Stimulated activated CD8-positive, alpha-beta memory T cell treated with anti-CD3 and anti-CD28 coated beads, Interleukin-12 subunit alpha, Interleukin-12 subunit beta, amount 100 ng/mL, for 1 hour (primary cell): Measurements from ENCODE around the gene MOB3A.

ENCODE experiments used
- DNase-seq: peaks from one replicate; pipeline ENCODE4 v3.0.0-alpha.2; 2020; ENCODE audit warnings: low read depth

Gene MOB3A

DNA sequence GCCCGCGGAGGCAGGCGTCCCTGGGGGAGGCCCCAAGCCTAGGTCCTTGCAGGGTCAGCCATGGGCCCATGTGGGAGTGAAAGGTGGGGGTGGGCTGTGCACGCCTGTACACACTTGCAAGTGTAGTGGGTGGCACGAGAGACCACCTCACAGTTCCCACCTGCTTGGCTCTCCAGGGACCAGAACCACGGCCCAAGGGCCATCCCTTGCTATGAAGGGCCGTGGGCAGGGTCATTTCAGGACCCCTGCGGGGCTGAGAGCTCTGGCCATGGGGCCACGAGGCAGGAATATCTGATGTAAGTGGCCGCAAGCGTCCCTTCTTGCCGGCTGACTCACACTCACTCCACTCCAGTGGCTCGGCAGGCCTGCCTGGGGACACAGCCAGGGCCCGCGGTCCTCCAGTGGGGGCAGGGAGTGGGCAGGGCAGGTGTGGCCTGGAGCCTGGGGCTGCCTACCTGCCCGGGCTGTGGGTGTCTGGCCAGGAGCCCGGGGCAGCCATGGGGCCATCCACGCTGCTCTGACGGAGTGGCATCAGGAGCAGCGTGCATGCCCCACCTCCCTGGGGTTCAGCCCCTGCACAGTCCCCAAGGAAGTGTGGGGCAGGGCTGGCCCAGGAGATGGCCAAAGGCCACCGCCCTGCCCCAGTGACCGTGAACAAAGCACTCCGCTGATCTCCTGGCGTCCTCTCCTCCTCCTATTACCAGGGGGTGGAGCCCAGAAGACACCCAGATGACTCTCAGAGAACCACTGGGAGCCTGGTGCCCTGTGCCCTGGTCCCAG is 36.5 kb downstream of the MOB3A start:
- no peak for DNase-seq

- DNase-seq: no peak
These were observed 37.3 kb downstream of the MOB3A start for GRCh38 chr19:2058570-2059421.

GRCh38 chr19:2057484-2058469 is 38.3 kb downstream of the MOB3A start:
- DNase-seq: no peak

DNA sequence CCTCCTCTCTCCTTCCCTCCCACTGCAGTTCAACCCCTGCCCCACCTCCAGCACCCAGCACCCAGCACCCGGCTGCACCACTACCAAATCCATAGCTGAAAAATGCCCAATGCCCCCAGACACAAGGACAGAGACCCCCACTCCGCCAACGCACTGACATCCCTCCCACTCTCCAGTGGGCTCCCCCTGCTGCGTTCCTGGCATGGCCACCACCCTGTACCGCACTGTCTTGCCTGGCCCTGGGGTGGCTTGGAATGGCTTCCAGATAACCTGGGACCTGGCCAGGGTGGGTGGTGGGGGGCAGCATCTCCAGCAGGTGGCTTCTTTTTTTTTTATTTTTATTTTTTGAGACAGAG is 39.3 kb downstream of the MOB3A start:
- no peak for DNase-seq

DNA sequence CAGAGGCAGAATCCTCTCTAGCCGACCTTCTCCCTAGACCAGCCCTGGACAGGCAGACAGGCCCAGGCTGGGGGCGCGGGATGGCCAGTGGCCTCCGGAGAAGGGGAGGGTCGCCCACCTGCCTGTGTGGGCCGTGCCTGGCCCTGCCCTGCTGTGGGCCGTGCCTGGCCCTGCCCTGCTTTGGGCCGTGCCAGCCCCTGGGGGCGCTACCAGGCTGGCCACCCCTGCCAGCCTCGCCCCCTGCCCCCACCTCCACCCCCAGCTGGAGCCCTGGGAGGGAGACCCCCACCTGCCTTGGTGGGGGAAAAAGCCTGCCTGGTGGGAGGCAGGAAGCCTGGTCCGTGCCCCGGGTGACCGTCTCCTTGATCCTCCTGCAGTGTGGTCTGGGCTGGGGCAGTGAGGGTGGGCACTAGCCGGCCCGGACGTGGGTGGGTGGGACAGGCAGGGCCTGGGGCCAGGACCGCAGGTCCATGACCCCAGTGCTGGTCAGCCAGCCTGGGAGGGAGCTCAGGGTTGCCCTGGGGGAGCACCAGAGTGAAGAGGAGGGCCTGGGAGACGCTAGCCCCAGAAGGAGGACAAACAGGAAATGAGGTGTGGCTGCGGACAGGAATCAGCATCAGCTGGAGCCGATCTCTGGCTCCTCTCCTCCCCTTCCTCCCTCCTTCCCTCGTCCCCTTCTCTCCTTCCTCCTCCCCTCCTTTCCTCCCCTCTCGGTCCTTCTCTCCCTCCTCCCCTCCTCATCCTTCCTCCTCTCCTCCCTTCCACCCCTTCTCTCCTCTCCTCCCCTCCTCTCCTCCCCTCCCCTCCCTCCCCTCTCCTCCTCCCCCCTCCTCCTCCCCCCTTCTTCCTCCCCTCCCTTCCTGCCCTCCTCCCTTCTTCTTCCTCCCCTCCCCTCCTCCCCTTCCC is 39.9 kb downstream of the MOB3A start:
- no peak for DNase-seq

GRCh38 chr19:2054763-2055162 is 41.4 kb downstream of the MOB3A start:
- DNase-seq: no peak

DNA sequence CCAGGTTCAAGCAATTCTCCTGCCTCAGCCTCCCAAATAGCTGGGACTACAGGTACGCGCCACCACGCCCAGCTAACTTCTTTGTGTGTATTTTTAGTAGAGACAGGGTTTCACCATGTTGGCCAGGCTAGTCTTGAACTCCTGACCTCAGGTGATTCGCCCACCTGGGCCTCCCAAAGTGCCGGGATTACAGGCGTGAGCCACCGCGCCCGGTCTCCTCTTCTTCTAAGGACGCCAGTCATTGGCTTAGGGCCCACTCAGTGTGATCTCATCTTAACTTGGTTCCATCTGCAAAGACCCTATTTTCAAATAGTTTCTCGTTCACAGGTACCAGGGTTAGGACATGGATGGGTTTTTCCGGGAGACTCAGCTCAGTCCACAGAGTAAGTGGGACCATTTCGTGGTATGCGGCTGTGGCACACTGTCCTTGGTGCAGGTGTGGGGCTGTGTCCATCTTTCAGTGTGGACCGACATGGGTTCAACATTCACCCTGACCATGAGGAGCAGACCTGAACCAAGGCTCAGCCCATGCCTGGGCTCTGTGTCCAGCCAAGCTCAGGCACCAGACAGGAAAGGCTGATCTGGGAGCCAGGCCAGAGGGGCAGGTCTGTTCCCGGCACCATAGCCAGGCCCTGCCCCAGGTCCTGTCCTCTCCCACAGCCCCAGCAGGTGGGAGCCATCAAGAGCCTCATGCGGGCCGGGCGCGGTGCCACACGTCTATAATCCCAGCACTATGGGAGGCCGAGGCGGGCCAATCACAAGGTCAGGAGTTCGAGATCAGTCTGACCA is 42.3 kb downstream of the MOB3A start:
- no peak for DNase-seq

DNA sequence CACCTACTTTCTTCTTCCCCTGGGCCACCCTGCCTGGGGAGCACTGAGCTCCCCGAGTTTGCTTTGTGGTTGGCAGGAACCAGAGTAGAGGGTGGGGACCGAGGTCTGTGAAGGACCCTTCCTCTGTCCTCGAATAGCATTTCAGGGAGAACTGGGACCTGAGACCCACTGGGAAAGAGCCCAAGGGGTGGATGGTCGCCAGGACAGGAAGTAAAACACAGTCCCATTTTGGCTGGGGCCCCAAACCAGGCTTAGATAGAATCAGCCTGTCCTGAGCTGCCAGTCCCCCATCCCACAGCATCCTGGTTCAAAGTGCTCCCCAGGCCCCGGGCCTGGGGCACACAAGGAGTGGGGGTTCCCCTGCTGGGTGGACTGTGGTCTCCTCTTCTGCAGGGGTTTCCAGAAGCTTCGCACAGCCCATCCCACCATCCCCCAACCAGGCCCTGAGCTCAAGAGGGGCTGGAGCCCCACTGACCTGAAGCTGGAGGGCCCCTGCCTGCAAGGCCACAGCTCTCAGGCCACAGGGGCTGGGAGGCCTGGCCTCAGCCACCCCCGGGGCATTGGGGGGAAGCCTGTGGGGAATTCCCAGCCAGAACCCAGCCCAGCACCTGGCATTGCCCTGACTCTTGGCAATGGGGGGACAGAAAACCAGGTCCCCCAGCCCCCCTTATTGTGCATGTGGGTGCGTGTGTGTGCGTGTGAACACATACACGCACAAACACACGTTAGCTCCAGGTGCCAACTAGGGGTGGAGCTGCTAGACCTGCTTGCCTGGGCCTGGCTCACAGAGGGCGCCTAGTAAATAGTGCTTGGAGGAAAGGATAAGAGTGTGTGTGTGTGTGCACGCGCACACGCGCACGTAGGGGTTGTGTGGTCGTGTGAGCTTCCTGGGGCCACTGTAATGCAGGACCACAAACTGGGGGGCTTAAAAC is 44.1 kb downstream of the MOB3A start:
- no peak for DNase-seq

GRCh38 chr19:2050991-2051772 is 44.9 kb downstream of the MOB3A start, which contains the start of gene MKNK2:
Gene MKNK2 (minus strand): TSS chr19:2051244. CDS start chr19:2050851, 393 bp downstream.
- DNase-seq: peak; percentile 94

DNA sequence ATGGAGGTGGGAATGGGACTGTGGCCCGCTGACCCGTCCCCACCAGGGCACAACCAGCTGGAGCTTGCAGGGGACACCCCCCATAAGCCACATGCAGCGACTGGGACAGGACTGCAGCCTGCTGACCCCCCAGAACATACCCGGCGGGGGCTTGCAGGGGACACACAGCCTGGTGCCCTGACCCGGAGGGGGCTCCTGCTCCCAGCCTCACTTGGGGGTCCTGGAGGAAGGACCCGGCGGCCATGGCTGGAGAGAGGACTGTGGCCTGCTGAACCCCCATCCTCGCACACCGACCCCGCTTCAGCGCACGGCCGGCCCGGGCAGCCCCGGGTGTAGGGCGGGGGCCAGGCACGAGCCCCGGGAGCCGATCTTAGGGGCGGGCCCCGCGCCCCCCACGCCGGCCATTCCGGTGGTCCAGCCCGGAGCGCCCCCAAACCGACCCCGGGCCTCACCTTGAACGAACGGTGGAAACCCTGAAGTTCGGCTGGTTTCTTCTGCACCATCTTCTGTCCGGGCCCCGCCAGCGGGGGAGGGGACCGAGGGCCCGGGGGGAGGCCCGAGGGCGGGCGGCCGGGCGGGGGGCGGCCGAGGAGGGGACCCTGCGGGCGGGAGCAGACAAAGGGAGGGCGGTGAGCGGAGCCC is 45.7 kb downstream of the MOB3A start:
- no peak for DNase-seq

GRCh38 chr19:2049741-2050348 is 46.3 kb downstream of the MOB3A start:
- DNase-seq: no peak

- DNase-seq: no peak
These were observed 47.0 kb downstream of the MOB3A start for GRCh38 chr19:2048959-2049740.

GRCh38 chr19:2048104-2048958 is 47.8 kb downstream of the MOB3A start:
- no peak for DNase-seq

- no peak for DNase-seq
These were observed 48.5 kb downstream of the MOB3A start for GRCh38 chr19:2047449-2048103.

DNA sequence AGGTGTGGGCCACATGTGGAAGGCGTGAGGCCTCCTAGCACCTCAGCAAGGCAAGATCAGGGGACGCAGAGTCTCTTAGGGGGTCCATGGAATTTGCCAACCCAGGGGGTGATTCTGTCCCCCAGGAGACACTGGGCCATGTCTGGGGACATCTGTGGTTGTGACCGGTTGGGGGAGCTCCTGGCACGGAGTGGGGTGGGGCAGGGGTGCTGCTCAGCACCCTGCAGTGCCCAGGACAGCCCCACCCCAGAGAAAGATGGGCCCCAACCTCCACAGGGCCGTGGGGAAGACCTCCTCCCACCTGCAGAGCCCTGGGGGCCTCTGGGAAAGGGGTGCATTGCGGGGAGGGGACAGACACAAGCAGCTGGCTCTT is 49.1 kb downstream of the MOB3A start:
- DNase-seq: no peak
